ENCODE results near the gene RLN3.

The RLN3 gene, protein sequence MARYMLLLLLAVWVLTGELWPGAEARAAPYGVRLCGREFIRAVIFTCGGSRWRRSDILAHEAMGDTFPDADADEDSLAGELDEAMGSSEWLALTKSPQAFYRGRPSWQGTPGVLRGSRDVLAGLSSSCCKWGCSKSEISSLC

DNA sequence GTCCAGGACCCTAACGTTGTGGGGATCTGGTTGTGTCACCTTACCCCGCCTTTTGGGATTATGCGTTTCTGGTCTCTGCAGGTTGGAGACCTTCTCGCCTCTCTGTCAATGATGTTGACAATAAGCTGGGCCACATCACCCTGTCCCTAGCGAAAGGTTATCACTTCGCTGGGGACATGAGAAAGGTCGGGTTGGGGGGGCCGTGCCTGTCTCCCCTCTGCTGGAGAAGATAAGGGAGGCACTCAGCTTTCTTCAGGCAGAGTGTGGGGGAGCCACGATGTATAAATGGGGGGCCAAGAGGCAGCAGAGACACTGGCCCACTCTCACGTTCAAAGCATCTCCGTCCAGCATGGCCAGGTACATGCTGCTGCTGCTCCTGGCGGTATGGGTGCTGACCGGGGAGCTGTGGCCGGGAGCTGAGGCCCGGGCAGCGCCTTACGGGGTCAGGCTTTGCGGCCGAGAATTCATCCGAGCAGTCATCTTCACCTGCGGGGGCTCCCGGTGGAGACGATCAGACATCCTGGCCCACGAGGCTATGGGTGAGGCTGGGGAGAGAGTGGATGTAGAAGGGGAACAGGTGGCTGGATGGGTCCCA lies at the start of gene RLN3:
Gene RLN3 (plus strand): TSS at position 293 of the 595 bp plus-strand sequence. CDS start 57 bp downstream, at position 350.
- no peak for DNase-seq (ENCODE audit: low spot score)

GRCh38 chr19:13978351-13979243 lies 49.4 kb upstream of the RLN3 start:
- peak; percentile 71 for DNase-seq (ENCODE audit: low spot score)

GRCh38 chr19:13979244-13979615 lies 48.7 kb upstream of the RLN3 start:
- DNase-seq (ENCODE audit: low spot score), result no peak

DNA sequence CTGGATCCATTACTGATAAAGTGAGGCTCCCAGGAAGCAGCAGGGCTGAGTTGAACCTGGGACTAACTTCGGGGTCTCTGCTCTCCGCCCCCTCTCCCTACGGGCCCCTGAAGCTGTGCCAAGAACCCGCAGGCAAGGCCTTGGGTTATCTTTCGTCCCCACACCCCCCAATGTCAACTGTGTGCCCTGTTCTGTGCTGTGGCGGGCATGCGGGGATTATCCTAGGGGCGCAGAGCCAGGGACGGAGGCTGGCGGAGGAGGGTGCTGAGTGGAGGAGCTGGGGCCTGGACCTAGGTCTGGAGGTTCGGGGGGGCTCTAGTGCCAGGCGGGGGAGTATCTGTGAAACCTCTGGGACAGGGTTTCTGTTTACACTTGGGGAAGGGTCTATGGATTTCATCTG lies 48.3 kb upstream of the RLN3 start:
- no peak for DNase-seq (ENCODE audit: low spot score)

DNA sequence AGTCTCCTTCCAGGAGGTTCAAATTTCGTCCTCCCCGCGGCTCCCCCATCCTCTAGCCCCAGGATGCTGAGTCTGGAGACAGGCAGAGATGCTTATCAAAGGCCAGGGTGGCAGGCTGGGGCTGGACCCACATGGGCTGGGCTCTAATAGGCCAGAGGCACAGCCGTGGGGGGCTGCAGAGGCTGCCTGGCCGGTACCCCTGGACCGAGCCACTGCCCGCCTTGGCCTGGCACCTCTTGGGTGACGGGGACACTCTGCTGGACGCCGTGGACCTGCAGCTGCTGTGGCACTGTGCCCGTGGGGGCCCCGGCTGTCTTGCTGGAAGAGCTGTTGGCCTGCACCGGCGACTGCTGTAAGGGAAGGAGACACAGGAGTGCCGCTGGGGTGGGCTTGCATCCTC lies 47.6 kb upstream of the RLN3 start:
- no peak for DNase-seq (ENCODE audit: low spot score)

DNA sequence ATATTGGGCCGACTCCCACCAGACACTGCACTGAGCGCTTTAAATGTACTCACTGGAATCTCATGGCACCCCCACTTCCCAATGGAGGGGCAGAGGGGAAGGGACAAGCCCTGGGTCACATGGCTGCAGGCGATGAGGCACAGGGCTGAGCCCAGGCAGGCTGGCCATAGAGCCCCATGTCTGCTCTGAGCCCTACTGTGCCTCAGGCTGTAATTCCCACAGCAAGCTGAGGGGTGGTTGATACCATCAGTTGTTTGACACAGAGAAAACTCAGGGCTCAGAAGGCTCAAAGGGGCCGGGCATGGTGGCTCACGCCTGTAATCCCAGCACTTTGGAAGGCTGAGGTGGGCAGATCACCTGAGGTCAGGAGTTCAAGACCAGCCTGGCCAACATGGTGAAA lies 46.9 kb upstream of the RLN3 start:
- DNase-seq (ENCODE audit: low spot score), result no peak

GRCh38 chr19:13981467-13981866 lies 46.5 kb upstream of the RLN3 start:
- DNase-seq (ENCODE audit: low spot score), result no peak

GRCh38 chr19:13981988-13982501 lies 45.9 kb upstream of the RLN3 start:
- DNase-seq (ENCODE audit: low spot score), result no peak

- no peak for DNase-seq (ENCODE audit: low spot score)
Observed at GRCh38 chr19:13982773-13983172, 45.2 kb upstream of the RLN3 start.

DNA sequence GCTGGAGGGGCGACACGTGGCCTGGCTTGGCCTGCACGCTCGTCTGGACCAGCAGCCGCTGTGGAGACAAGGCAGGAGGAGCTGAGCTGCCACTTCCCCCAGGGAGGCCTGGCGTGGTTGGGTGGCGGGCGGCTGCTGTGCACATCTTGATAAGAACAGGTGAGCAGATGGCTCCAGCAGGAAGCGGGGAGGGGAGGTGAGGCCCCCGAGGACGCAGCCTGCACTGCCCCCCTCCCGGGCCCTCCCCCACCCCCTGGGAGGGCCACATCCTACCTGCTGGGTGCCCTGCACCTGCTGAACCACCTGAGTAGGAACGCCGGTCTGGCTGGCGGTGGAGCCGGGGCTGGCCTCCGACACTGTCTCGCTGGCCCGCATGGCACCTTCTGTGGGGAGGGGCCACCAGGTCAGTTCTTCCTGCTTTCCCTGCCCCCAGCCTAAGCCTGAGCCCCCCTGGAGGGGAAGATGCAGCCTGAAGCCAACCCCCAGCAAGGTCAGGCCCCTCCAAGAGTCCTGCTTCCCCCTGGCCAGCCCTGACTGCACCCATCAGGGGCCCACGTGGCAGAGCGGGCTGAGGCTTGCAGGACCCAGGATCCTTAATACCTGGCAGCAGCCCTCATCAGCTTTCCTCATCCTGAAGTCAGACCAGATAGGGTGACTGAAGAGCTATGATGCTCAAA lies 44.6 kb upstream of the RLN3 start:
- DNase-seq (ENCODE audit: low spot score), result no peak

- no peak for DNase-seq (ENCODE audit: low spot score)
Observed at GRCh38 chr19:13984186-13984585, 43.8 kb upstream of the RLN3 start.

- no peak for DNase-seq (ENCODE audit: low spot score)
Observed at GRCh38 chr19:13984875-13985741, 42.8 kb upstream of the RLN3 start.

DNA sequence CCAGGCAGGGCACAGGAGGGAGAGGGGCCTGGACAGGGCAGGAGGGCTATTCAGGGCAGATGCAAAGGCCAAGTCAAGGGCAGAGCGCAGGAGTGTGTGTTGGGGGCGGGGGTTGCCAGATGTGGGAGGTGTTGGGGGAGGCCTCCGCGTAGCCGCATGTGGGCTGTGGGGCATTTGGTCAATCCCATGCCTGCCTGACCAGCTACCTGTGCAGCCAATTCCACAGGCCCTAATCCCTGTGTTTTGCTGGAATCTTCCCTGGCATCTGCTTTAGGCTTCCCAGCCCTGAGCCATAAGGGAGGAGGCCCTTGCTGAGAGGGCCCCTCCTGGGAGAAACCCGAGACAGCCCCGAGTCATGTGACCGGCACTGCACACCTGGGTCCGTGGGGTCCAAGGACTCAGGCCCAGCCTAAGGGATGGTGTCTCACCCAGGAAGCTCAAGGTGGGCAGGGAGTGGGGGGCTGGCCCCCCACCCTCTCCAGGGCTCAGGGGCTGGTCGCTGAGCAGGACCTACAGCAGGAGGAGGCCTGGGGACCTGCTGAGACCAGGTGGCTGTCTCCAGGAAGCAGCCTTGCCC lies 42.1 kb upstream of the RLN3 start:
- no peak for DNase-seq (ENCODE audit: low spot score)

DNA sequence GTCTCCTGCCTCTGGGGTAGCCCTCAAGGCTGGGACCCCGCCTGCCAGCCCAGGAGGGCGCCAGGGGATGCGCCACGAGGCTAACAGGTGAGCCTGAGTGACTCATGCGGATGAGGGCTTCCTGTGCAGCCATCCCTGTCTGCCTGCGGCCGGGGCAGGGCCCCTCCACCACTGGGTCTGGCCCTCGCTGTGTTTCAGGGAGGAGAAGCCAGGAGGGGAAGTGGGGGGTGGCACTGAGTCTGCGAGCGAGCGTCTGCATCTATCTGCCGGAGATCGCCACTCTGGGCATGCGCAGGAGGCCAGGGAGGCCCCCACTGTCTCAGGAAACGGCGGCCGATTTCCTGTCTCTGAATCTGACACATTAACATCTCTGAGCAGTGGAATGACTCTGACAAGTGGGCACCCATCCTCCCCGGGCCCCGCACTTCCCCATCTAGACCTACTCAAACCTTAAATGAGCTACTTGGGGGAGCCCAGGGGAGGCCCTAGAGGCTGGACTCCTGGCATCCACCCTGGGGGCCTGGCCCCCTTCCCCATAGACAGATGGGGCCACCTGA lies 41.5 kb upstream of the RLN3 start:
- DNase-seq (ENCODE audit: low spot score), result peak; percentile 82

- peak; percentile 82 for DNase-seq (ENCODE audit: low spot score)
Observed at GRCh38 chr19:13987101-13987890, 40.7 kb upstream of the RLN3 start.

- DNase-seq (ENCODE audit: low spot score), result no peak
Observed at GRCh38 chr19:13989487-13989886, 38.5 kb upstream of the RLN3 start.

- DNase-seq (ENCODE audit: low spot score), result no peak
Observed at GRCh38 chr19:13990085-13990484, 37.9 kb upstream of the RLN3 start.

DNA sequence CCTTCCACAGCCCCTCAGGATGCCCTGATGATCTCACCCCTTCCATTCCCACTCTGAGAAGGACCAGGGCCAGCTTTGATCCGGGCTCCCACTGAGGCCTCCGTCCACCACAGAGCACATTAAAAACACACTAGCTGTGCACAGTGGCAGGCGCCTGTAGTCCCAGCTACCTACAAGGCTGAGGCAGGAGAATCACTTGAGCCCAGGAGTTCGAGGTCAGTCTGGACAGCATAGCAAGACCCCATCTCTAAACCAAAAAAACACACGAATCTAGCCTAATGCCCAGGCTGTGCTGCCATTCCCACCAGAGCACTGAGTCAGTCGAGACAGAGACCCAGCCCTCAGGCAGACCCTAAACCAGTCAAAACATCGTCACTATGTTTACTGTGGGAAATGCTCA lies 35.9 kb upstream of the RLN3 start:
- no peak for DNase-seq (ENCODE audit: low spot score)

- peak; percentile 18 for DNase-seq (ENCODE audit: low spot score)
Observed at GRCh38 chr19:13993590-13994300, 34.2 kb upstream of the RLN3 start.
